NCI-H526 treated with DMSO at 0.1 percent for 48 hours (cell line): Measurements from ENCODE around the gene FCMR.
"Not testable (repeated sequence)": the region's sequence is repeated elsewhere in the genome, so short reads cannot be mapped to it uniquely, and the experiment has no call there.

Experiments
- DNase-seq: peaks from one replicate; lab custom pipeline; 2025; lab: John Stamatoyannopoulos, UW

Gene FCMR

DNA sequence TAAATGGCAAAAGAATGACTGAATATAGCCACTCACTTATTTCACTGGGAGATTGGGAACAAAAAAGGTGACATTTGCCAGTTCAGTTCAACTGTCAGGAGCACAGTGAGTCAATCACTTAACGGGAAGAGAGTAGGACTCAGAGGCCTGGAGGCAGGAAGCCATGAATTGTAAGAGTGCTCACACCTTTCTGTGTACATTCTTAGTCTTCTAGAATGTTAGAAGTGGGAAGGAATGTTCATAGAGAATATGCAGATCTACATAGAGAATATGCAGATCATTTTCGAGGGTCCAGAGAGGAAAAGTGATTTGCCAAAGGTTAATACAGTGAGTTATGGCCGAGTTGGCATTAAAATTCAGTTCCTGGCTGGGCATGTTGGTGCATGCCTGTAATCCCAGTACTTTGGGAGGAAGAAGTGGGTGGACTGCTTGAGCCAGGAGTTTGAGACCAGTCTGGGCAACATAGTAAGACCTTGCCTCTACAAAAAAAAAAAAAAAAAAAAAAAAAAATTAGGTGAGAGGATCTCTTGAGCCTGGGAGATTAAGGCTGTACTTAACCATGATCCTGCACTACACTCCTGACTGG is 48.0 kb downstream of the FCMR start:
- no peak for DNase-seq

DNA sequence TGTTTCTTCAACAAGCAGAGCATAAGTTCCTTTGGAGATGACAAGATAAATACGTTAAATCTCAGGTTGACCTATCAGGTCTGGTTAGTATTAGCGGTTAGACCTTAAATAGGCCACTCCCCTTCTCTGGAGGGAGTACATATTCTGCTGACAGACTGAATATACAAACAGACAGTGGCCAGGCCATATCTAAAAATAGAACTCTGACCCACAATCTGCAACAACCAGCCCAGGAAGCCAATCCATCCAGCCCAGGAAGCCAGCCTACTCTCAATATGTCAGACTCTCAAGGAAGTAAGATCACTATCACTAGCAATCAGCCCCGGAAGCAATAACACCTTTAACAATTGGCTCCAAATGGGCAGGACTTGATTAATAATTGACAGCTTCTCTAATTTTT is 49.6 kb downstream of the FCMR start:
- DNase-seq = no peak

GRCh38 chr1:206868264-206868663 is 53.5 kb downstream of the FCMR start:
- DNase-seq = no peak

DNA sequence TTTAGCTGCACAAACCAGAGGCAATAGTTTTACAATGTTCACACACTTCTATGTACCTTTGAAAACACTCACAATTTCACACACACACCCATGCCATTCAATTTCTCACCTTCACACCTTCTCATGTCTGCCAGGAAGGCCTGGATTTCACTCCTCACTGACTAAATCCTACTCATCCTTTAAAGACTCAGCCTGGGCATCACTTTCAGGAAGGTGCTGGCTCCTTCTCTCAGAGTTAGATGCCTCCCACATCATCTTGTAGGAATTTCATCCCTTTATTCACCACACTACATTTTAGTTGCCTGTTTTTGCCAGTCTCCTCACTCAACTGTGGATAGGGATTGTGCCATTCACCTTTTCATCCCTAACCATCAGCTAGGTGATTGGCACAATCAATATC is 54.0 kb downstream of the FCMR start:
- DNase-seq = no peak

DNA sequence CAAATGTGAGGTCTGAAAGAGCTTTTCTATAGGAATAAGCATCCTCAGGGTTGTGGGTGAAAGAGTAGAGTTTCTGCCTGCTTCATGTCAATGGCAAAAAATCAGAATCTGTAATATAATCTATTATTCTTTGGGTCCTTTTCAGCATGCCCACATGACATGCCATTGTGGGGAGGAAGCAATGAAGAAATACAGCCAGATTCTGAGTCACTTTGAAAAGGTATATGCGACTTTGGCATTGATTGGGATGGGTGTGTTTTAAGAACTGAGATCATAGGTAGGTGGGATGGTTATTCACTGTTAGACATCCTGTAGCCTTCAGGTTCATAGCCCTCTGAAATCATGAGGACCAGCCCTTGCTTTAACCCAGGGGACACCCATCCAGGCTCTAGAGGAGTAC is 54.5 kb downstream of the FCMR start:
- DNase-seq = no peak

GRCh38 chr1:206866062-206866461 is 55.7 kb downstream of the FCMR start:
- no peak for DNase-seq

DNA sequence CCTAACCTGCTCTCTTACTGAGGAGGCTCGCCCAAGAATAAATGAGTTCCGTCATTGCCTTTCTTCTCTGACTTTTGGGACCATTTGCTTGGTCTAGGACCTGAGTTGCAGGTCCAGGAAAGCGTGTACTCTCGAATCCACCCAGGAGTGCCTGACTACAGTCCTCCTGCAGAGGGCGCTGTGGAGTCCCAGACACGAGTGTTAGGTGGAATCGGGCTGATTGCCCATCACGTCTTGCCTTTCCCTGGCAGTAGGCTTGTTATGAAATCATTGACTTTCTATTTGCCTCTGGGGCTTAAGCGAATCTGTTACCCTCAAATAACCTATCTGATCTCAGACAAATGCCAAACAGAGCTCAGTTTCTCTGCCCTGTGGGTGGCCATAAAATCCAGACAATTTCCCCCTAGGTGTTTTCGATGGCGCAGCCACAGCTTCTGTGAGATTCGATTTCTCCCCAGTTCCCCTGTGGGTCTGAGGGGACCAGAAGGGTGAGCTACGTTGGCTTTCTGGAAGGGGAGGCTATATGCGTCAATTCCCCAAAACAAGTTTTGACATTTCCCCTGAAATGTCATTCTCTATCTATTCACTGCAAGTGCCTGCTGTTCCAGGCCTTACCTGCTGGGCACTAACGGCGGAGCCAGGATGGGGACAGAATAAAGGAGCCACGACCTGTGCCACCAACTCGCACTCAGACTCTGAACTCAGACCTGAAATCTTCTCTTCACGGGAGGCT is 56.6 kb downstream of the FCMR start, which contains the start of gene IL20:
Gene IL20, plus strand, starts transcription at position 685 of the 733 bp plus-strand sequence. CDS start 230 bp downstream, outside the sequence.
- DNase-seq = peak; percentile 2

GRCh38 chr1:206863266-206863665 is 58.5 kb downstream of the FCMR start:
- DNase-seq = no peak

- no peak for DNase-seq
Measured at GRCh38 chr1:206860165-206860564, 61.6 kb downstream of the FCMR start.

DNA sequence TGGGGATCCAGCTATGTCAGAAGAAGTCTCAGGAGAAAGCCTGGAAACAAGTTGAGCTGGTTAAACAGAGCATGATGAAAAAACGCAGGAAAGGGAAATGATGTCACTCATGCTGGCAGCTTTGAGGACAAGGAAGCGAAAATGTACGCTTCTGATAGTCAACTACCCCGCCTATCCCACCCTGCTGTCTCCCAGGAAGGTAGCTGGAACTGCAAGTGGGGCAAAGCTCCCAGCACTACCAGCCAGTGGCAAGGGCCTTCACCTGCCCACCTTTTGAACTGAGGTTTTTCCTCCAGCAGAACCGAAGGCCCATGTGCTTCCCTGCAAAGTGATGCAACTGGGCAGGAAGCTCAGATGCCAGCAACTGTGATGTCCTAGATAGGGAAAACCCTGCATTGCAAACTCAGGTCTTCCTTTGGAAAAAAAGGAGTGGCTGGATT is 62.6 kb downstream of the FCMR start:
- no peak for DNase-seq

- DNase-seq = no peak
Measured at GRCh38 chr1:206856674-206857464, 64.9 kb downstream of the FCMR start.

DNA sequence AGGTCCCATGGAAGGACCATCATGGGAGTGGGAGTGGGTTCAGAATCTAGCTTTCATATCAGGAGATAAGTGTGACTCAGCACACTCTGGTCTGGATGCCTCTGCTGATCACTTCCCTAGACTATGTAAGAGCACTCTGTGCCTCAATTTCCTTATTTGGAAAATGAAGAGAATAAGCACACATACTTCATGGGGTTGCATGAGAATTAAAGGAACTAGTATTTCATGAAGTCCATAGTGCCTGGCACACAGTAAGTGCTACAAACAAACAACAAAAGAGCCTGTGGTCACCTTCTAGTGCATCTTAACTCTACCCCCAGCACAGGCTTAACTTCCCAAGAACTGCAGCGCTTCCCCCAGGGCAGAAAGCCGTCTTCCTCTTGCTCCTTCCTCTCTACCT is 65.9 kb downstream of the FCMR start:
- no peak for DNase-seq

GRCh38 chr1:206854401-206855129 is 67.2 kb downstream of the FCMR start:
- DNase-seq = no peak

DNA sequence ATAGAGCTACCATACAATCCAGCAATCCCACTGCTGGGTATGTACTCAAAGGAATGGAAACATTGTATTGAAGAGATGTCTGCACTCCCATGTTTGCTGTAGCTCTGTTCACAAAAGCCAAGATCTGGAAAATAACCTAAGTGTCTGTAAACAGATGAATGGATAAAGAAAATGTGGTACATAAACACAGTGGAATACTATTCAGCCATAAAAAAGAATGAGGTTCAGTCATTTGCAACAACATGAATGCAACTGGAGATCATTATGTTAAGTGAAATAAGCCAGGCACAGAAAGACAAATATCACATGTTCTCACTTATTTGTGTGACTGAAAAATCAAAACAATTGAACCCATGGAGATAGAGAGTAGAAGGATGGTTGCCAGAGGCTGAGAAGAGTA is 68.0 kb downstream of the FCMR start:
- DNase-seq = not testable (repeated sequence)
